OCI-LY7 (cell line): Measurements from ENCODE around the gene ZNF407.

Source experiments
- EZH2phosphoT487 ChIP-seq: fragments of 200-600 bp; sonication (generic); IDR thresholded peaks from 2 replicates; pipeline ENCODE4 v1.6.1; 2018; ENCODE audit warnings: low read depth, borderline replicate concordance, mild to moderate bottlenecking, mixed run types, antibody characterized with exemption, low read length, moderate library complexity, mixed read lengths
- TF ChIP-seq, protein P1 (sequence below): fragments of 200-600 bp; sonication (generic); conservative IDR thresholded peaks from 2 replicates; pipeline ENCODE4 v1.5.1; 2014; ENCODE audit warnings: mild to moderate bottlenecking, antibody characterized with exemption, low read length, moderate library complexity, mixed read lengths

DNA sequence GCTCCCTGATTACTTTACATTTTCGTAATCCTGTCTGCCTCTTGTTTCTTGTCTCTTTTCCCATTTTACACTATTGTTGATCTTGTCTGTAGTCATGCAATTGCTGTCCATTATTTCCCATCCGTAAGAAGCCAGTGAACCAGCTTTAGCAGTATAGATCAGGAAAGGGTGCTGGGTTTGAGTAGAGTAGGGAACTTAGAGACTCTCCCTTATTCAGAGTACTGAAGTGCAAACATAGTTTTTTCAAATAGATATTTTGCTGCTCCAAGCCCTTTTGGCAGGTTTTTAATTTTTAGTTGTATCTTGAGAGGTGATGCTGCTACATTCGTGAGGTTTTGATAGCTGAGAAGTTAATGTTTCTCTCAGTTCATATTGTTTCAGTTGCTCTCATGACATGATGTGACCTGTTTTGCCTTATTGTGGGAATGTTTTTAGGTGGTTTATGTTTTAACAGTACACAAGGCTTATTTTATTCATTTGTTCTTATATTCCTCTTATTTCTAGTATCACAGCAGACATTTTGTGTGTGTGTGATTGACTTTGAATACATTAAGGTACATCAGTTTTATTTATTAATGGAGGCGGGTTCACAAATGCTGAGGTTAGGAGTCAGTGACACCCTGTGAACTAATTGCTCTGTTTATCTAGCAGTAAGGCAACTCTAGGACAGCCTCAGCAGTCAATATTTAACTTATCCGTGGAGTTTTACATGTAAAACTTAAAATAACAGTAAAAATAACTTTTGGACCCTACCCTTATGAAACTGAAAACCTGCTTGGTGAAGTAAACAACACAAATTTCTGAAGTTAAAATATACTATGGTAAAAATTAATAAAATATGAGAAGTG lies 118.4 kb downstream of the ZNF407 start:
- TF ChIP-seq, protein P1, sequence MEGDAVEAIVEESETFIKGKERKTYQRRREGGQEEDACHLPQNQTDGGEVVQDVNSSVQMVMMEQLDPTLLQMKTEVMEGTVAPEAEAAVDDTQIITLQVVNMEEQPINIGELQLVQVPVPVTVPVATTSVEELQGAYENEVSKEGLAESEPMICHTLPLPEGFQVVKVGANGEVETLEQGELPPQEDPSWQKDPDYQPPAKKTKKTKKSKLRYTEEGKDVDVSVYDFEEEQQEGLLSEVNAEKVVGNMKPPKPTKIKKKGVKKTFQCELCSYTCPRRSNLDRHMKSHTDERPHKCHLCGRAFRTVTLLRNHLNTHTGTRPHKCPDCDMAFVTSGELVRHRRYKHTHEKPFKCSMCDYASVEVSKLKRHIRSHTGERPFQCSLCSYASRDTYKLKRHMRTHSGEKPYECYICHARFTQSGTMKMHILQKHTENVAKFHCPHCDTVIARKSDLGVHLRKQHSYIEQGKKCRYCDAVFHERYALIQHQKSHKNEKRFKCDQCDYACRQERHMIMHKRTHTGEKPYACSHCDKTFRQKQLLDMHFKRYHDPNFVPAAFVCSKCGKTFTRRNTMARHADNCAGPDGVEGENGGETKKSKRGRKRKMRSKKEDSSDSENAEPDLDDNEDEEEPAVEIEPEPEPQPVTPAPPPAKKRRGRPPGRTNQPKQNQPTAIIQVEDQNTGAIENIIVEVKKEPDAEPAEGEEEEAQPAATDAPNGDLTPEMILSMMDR: no peak
- no peak for TF ChIP-seq EZH2phosphoT487
